Measurements from ENCODE around the gene IRF7.

The IRF7 gene

GRCh38 chr11:640021-640706 is 24.4 kb upstream of the IRF7 start:
- no peak for DNase-seq

GRCh38 chr11:639332-639955 is 23.7 kb upstream of the IRF7 start:
- DNase-seq = no peak

GRCh38 chr11:638631-639331 is 23.0 kb upstream of the IRF7 start:
- no peak for DNase-seq

- DNase-seq = no peak
Measured at GRCh38 chr11:637593-638521, 22.1 kb upstream of the IRF7 start.

- no peak for DNase-seq
Measured at GRCh38 chr11:637333-637592, 21.5 kb upstream of the IRF7 start.

GRCh38 chr11:636511-637332 is 21.0 kb upstream of the IRF7 start, which contains the start of gene DRD4:
Gene DRD4, plus strand, starts transcription at chr11:637269. Its CDS starts 36 bp downstream, at chr11:637305.
- no peak for DNase-seq

GRCh38 chr11:635945-636510 is 20.3 kb upstream of the IRF7 start:
- DNase-seq = no peak

GRCh38 chr11:630871-631270 is 15.1 kb upstream of the IRF7 start:
- DNase-seq = no peak

GRCh38 chr11:629237-629583 is 13.5 kb upstream of the IRF7 start:
- no peak for DNase-seq

GRCh38 chr11:628056-628455 is 12.3 kb upstream of the IRF7 start:
- DNase-seq = no peak

- DNase-seq = no peak
Measured at GRCh38 chr11:627308-627576, 11.5 kb upstream of the IRF7 start.

- no peak for DNase-seq
Measured at GRCh38 chr11:626475-627307, 10.9 kb upstream of the IRF7 start, which contains the start of gene SCT. Gene SCT, minus strand, starts transcription at chr11:627181. Its CDS starts 38 bp downstream, at chr11:627143.

- no peak for DNase-seq
Measured at GRCh38 chr11:625636-626268, 10.0 kb upstream of the IRF7 start.

- DNase-seq = no peak
Measured at GRCh38 chr11:624705-625635, 9.2 kb upstream of the IRF7 start, which contains the start of gene CDHR5. Gene CDHR5, minus strand, starts transcription at chr11:624955. Its CDS starts 53 bp downstream, at chr11:624902.

- DNase-seq = no peak
Measured at GRCh38 chr11:623999-624704, 8.4 kb upstream of the IRF7 start.

- DNase-seq = no peak
Measured at GRCh38 chr11:623349-623869, 7.7 kb upstream of the IRF7 start.

GRCh38 chr11:621838-622237 is 6.1 kb upstream of the IRF7 start:
- DNase-seq = no peak

Measured in HCEC 1CT (cell line).